Endothelial cell of umbilical vein (primary cell): ENCODE measurements around the gene SEC11C. TPM values are rescaled to one million over a fixed set of nuclear protein-coding genes. Genes with fewer than 3 reads are reported as not detected.

Experiments used
- BruUV-seq: library from RNA; stranded (reverse); fragments of 400-500 nt; replicated peaks from 2 replicates; lab custom pipeline; 2021; lab: Mats Ljungman, UMichigan
- CTCF ChIA-PET: fragments of 300-600, 350-600 bp; sonication (Branson Sonifier 250); formaldehyde crosslinking; loops from one replicate; lab custom pipeline; 2021; ENCODE audit warnings: antibody characterized with exemption, inconsistent platforms; lab: Charles Lee
- POLR2A ChIA-PET: fragments of 300-600, 350-600 bp; sonication (Branson Sonifier 250); formaldehyde crosslinking; loops from one replicate; lab custom pipeline; 2021; ENCODE audit warnings: antibody characterized with exemption, inconsistent platforms; lab: Charles Lee
- DNase-seq: peaks from one replicate; pipeline ENCODE4 v3.0.0-alpha.2; 2011; ENCODE audit warnings: low read depth, low spot score
- FAIRE-seq: peaks from 2 replicates; lab custom pipeline; 2011; peaks lifted over from hg19 to GRCh38; lab: Jason Lieb, UNC
- H2AFZ ChIP-seq: 2 replicates; pipeline ENCODE4 v1.6.0; 2012; ENCODE audit warnings: low read depth, low read length, control low read depth, inconsistent platforms
- H3K27ac ChIP-seq: 2 replicates; pipeline ENCODE4 v1.5.1; 2011; ENCODE audit warnings: low read depth, mild to moderate bottlenecking, control low read depth, low read length, moderate library complexity; ENCODE audit not compliant: insufficient read depth
- H3K27me3 ChIP-seq, 2 experiments: 2 replicates each; pipeline versions ENCODE4 v1.6.0 to v1.6.1; 2011; ENCODE audit warnings: low read length in 2 of 2, mixed read lengths in 1 of 2; ENCODE audit not compliant: control insufficient read depth in 2 of 2, insufficient read depth in 2 of 2
- H3K36me3 ChIP-seq, 2 experiments: 2 replicates in 1 of 2; 3 replicates in 1 of 2; pipeline ENCODE4 v1.5.1; 2011; ENCODE audit warnings: low read length in 2 of 2, mild to moderate bottlenecking in 1 of 2, moderate library complexity in 1 of 2; ENCODE audit not compliant: control insufficient read depth in 2 of 2, insufficient read depth in 2 of 2; ENCODE audit errors: extremely low read depth in 1 of 2
- H3K4me1 ChIP-seq: 3 replicates; pipeline ENCODE4 v1.5.1; 2011; ENCODE audit warnings: mild to moderate bottlenecking, low read length; ENCODE audit not compliant: control insufficient read depth, insufficient read depth; ENCODE audit errors: extremely low read depth
- H3K4me2 ChIP-seq: 2 replicates; pipeline ENCODE4 v1.6.1; 2011; ENCODE audit warnings: low read length, control low read depth, mixed read lengths; ENCODE audit not compliant: insufficient read depth
- H3K4me3 ChIP-seq, 3 experiments: fragments of 200-600 bp in 1 of 3; sonication (generic), shearing (Covaris generic) in 1 of 3; replicated peaks in 1 of 3; 2 replicates each; pipeline ENCODE4 v1.5.1; 2011 to 2016; ENCODE audit warnings: control low read depth in 3 of 3, low read length in 3 of 3, mild to moderate bottlenecking in 2 of 3, inconsistent platforms in 1 of 3, low read depth in 1 of 3, moderate library complexity in 1 of 3; ENCODE audit not compliant: insufficient read depth in 1 of 3
- H3K79me2 ChIP-seq: 2 replicates; pipeline ENCODE4 v1.6.0; 2012; ENCODE audit warnings: low read length, inconsistent platforms; ENCODE audit not compliant: control insufficient read depth, insufficient read depth
- H3K9ac ChIP-seq: replicated peaks from 2 replicates; pipeline ENCODE3; 2011; ENCODE audit warnings: low read length, control low read depth; ENCODE audit not compliant: insufficient read depth; ENCODE audit errors: extremely low read depth
- H3K9me1 ChIP-seq: replicated peaks from 3 replicates; pipeline ENCODE4 v1.6.0; 2011; ENCODE audit warnings: mild to moderate bottlenecking, low read length; ENCODE audit not compliant: control insufficient read depth, insufficient read depth; ENCODE audit errors: extremely low read depth
- H3K9me3 ChIP-seq: replicated peaks from 2 replicates; pipeline ENCODE4 v1.5.1; 2012; ENCODE audit warnings: low read length, inconsistent platforms; ENCODE audit not compliant: control insufficient read depth, insufficient read depth
- H4K20me1 ChIP-seq: replicated peaks from 2 replicates; pipeline ENCODE3; 2011; ENCODE audit warnings: mild to moderate bottlenecking, low read length; ENCODE audit not compliant: control insufficient read depth, insufficient read depth; ENCODE audit errors: extremely low read depth
- EZH2 ChIP-seq: IDR thresholded peaks from 2 replicates; pipeline ENCODE4 v1.6.1; 2012; ENCODE audit warnings: borderline replicate concordance, low read depth, mild to moderate bottlenecking, moderate library complexity, low read length, inconsistent platforms; ENCODE audit not compliant: severe bottlenecking
- FOS ChIP-seq: IDR thresholded peaks from 2 replicates; pipeline ENCODE4 v1.6.1; 2011; ENCODE audit warnings: mild to moderate bottlenecking, low read length, moderate library complexity, borderline replicate concordance; ENCODE audit not compliant: insufficient read depth
- GATA2 ChIP-seq: IDR thresholded peaks from 2 replicates; pipeline ENCODE4 v1.7.0; 2011; ENCODE audit warnings: low read depth, mild to moderate bottlenecking, moderate library complexity, mixed read lengths, low read length; ENCODE audit not compliant: insufficient read length, insufficient read depth
- JUN ChIP-seq: IDR thresholded peaks from 2 replicates; pipeline ENCODE4 v1.6.1; 2011; ENCODE audit warnings: borderline replicate concordance, low read depth; ENCODE audit not compliant: insufficient read length, insufficient read depth
- MYC ChIP-seq: IDR thresholded peaks from one replicate; pipeline ENCODE4 v1.6.1; 2011; ENCODE audit warnings: mild to moderate bottlenecking, low read depth, low read length
- POLR2A ChIP-seq: IDR thresholded peaks from 2 replicates; pipeline ENCODE4 v1.6.1; 2012; ENCODE audit warnings: low read depth, mild to moderate bottlenecking, control low read depth, low read length
- POLR2AphosphoS5 ChIP-seq: IDR thresholded peaks from 2 replicates; pipeline ENCODE4 v1.6.1; 2012; ENCODE audit warnings: low read depth, mild to moderate bottlenecking, control low read depth, low read length, moderate library complexity; ENCODE audit not compliant: insufficient read depth
- dilution Hi-C: fragments of 300-500 bp; cut with MboI; formaldehyde crosslinking; loops from one replicate; pipeline ENCODE4 v1.15.0; 2019; ENCODE audit warnings: low sequenced_read_pairs; ENCODE audit not compliant: extremely low pct_ligation_motif_present
- intact Hi-C: fragments of 100-400 bp; cut with micrococcal nuclease; formaldehyde crosslinking; loops from one replicate; pipeline ENCODE4 v1.10.0; 2022
- polyA plus RNA-seq, 4 experiments: library from polyadenylated mRNA; depleted of rRNA in 3 of 4; stranded (reverse) in 3 of 4; unstranded in 1 of 4; fragments of >200 nt; gene quantifications; 2 replicates each; pipeline versions ENCODE4 v1.2.1 to v1.2.3, GENCODE V29; 2011 to 2012; ENCODE audit warnings: missing spikeins in 1 of 4
- total RNA-seq: library from RNA; stranded (reverse); gene quantifications from 2 replicates; pipeline ENCODE4 v1.2.3, GENCODE V29; 2021
- TF ChIP-seq, protein P1 (sequence below), 2 donors: IDR thresholded peaks; 1 replicate in 1 of 2; 2 replicates in 1 of 2; pipeline ENCODE4 v1.5.1; 2011; ENCODE audit warnings: low read length in 2 of 2, mild to moderate bottlenecking in 2 of 2, moderate library complexity in 2 of 2, control low read depth in 1 of 2, inconsistent platforms in 1 of 2, low read depth in 1 of 2; ENCODE audit not compliant: insufficient read depth in 1 of 2; ENCODE audit errors: extremely low read depth in 1 of 2
- TF ChIP-seq, protein P2 (sequence below): IDR thresholded peaks from 2 replicates; pipeline ENCODE4 v1.6.1; 2011; ENCODE audit not compliant: insufficient read depth, insufficient read length

The SEC11C gene
- total and polyA plus RNA-seq, 2 donors (not counting 3 experiments of a cell fraction or from before 2014, with no cell fraction given), result 16.3 to 29.8 TPM

DNA sequence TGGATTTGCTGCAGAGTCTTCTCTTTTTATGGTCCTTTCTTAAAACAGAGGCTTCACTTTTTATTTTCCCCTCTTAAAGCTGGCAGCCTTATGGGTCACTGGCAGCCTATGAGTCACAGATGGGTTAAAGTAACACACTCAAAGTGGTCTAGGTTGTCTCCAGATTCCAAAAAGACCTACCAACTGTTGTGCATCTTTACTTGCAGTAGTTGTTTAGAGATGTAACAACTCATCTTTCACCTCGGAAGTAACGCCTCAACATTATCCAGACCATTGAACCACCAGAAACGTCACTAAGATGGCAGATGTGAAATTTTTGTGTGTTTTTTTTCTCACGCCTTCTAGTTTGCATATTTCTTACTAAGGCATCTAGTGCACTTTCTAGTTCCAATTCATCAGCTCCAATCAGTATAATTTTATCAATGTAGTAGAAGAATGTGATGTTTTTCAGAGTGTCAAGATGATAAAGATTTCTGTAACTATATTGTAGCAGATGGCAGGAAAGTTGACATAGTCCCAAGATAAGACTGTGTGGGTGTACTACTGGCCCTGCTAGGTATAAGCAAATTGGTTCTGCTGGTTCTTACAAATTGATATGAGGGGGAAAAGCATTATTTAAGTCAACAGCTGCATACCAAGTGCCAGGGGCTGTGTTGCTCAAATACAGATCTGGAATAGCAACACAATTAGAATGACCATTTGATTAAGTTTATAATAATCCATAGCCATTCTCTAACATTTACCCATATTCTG is 9.6 kb upstream of the SEC11C start:
- no peak overlapping the region for H3K9ac ChIP-seq
- no peaks in the 10 kb centered on the region for H3K4me1 ChIP-seq
- DNase-seq, result no peak
- no peak for FAIRE-seq
- H3K9me1 ChIP-seq, result no peaks in the 10 kb centered on the region
- H3K27ac ChIP-seq, result no peak overlapping the region
- POLR2A ChIA-PET, result no interaction called here
- no peaks in the 10 kb centered on the region for H3K9me3 ChIP-seq
- H2AFZ ChIP-seq, result no peak overlapping the region
- no peaks in the 10 kb centered on the region for H3K79me2 ChIP-seq
- no peak overlapping the region for H3K4me3 ChIP-seq
- CTCF ChIA-PET, result no interaction called here
- H3K27me3 ChIP-seq, result peaks cover 9 to 10% of the 10 kb centered on the region in 2 experiments
- no peaks in the 10 kb centered on the region for H3K36me3 ChIP-seq
- no TSS peak for BruUV-seq
- intact Hi-C loops (no loop called here), dilution Hi-C loops (no loop called here)
- TF ChIP-seq MYC (no peak), POLR2AphosphoS5 (no peak), POLR2A (no peak), EZH2 (no peak), GATA2 (no peak), FOS (no peak), JUN (no peak)
- TF ChIP-seq, protein P1, sequence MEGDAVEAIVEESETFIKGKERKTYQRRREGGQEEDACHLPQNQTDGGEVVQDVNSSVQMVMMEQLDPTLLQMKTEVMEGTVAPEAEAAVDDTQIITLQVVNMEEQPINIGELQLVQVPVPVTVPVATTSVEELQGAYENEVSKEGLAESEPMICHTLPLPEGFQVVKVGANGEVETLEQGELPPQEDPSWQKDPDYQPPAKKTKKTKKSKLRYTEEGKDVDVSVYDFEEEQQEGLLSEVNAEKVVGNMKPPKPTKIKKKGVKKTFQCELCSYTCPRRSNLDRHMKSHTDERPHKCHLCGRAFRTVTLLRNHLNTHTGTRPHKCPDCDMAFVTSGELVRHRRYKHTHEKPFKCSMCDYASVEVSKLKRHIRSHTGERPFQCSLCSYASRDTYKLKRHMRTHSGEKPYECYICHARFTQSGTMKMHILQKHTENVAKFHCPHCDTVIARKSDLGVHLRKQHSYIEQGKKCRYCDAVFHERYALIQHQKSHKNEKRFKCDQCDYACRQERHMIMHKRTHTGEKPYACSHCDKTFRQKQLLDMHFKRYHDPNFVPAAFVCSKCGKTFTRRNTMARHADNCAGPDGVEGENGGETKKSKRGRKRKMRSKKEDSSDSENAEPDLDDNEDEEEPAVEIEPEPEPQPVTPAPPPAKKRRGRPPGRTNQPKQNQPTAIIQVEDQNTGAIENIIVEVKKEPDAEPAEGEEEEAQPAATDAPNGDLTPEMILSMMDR (IDR thresholded peaks at IDR 0.05; ENCODE audit: extremely low read depth in 1 of 2, insufficient read depth in 1 of 2, low read depth in 1 of 2, low read length in 2 of 2), result no peak
- TF ChIP-seq, protein P2, sequence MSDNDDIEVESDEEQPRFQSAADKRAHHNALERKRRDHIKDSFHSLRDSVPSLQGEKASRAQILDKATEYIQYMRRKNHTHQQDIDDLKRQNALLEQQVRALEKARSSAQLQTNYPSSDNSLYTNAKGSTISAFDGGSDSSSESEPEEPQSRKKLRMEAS, result no peak
- H3K4me2 ChIP-seq, result no peak overlapping the region
- H4K20me1 ChIP-seq, result no peaks in the 10 kb centered on the region
